ENCODE measurements around the gene ANXA9.

- TF ChIP-seq CTCF (IDR thresholded peaks at IDR 0.05 in 8 of 11, conservative IDR thresholded peaks at IDR 0.05 in 3 of 11) = no peak
- TF ChIP-seq POLR2A (IDR thresholded peaks at IDR 0.05) = no peak
- no peak for TF ChIP-seq POLR2AphosphoS5 (IDR thresholded peaks at IDR 0.05)
These were observed 21.4 kb upstream of the ANXA9 start for GRCh38 chr1:150960646-150961045.

All from spleen (tissue), 7 donors.